Frontal cortex (tissue), 4 donors: ENCODE measurements around the gene GPANK1. TPM values are rescaled to one million over a fixed set of nuclear protein-coding genes. Genes with fewer than 3 reads are reported as not detected.

Experiments
- DNase-seq, 2 donors: peaks; one replicate each; pipeline ENCODE4 v3.0.0; 2012; ENCODE audit warnings: low spot score in 2 of 2
- FAIRE-seq: peaks from 2 replicates; lab custom pipeline; 2012; peaks lifted over from hg19 to GRCh38; lab: Jason Lieb, UNC
- small RNA-seq: library from RNA; depleted of rRNA; stranded (forward); fragments of <200 nt; gene quantifications from one replicate; pipeline ENCODE3, GENCODE V24; 2014
- total RNA-seq: library from RNA; depleted of rRNA; stranded (reverse); fragments of >200 nt; gene quantifications from one replicate; pipeline ENCODE4 v1.2.3, GENCODE V29; 2014
- donor health status: control.
- donor health status: control.
- donor health status: control.

Gene GPANK1
- total RNA-seq, 1 donor from 2014 or later, result 11.4 TPM

DNA sequence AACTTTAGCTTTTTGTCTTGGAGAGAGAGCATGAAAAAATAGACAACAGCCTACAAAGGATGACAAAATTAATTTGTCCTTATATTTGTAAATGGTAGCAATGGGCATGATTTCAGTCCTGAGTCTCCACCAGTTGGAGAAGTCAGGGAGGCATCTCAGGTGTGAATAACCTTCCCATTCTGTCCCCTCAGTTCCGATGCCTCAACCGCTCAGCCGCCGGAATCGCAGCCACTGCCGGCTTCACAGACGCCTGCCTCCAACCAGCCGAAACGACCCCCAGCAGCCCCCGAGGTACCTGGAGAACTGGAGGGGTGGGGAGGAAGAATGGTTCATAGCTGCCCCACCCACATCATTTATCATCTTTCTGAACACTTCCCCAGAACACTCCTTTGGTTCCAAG is 40.7 kb downstream of the GPANK1 start:
- DNase-seq (no peak), FAIRE-seq (no peak)

DNA sequence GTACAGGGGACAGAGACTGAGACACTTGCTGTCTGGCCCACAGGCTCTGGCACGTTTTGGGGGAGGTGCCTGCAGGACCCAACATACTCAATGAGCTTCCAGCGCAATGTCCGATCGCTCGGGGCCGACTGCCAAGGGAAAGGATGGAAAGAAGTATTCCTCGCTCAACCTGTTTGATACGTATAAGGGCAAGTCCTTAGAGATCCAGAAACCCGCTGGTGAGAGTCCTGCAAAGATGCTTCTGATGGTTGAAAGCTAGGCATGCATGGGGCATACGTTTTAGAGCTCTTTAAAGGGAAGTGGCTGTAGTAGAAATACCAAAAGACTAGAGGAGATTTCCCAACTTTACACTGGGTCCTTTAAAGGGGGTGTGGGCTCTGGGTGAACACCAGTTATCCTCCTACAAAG is 42.1 kb downstream of the GPANK1 start:
- FAIRE-seq (no peak), DNase-seq (no peak)

DNA sequence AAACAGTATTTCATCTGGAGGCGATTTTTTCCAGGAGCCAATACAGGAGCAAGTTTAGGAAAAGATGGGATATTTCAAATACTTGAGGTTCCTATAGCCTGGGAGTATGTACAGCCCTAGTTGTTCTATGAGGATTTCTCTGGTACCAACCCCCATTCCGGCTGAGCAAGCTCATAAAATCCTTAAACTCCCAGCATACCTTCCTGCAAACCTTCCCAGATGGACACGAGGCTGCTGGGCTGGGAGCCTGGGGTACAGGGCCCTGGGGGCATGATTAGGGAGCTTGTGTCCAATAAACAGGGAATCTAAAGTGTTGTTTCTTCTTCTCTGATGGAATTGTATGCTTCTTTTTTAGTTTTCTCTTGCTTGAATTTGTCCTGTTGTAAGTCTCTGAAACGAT is 42.8 kb downstream of the GPANK1 start:
- DNase-seq (no peak), FAIRE-seq (no peak)

DNA sequence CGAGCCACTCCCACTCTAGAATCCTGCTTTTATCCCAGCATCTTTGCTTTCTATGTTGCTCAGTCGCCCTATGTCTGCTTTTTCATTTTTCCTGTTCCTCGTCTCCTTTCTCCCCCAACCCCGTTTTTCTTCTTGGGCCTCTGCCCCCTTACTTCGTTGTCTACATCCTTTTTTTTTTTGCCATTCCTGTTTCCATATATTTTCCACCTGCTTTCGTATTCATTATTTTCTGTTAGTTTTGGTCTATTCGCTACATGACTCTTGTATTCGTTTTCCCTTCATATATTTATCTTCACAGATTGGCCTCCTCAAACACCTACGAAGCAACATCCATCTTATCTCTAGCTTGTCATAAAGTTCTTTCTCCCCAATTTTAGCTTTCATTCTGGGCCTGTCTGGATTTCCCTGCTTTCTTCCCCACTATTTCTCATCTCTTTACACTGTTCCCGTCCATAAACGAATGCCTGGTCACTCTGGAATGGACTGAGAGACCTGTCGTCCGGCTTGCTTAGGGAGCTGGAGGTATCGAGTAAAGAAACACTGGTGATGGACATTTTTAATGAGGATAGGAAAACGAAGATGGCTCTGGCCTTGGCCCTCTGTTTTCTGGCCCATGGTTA is 43.4 kb downstream of the GPANK1 start:
- DNase-seq (no peak), FAIRE-seq (no peak)

DNA sequence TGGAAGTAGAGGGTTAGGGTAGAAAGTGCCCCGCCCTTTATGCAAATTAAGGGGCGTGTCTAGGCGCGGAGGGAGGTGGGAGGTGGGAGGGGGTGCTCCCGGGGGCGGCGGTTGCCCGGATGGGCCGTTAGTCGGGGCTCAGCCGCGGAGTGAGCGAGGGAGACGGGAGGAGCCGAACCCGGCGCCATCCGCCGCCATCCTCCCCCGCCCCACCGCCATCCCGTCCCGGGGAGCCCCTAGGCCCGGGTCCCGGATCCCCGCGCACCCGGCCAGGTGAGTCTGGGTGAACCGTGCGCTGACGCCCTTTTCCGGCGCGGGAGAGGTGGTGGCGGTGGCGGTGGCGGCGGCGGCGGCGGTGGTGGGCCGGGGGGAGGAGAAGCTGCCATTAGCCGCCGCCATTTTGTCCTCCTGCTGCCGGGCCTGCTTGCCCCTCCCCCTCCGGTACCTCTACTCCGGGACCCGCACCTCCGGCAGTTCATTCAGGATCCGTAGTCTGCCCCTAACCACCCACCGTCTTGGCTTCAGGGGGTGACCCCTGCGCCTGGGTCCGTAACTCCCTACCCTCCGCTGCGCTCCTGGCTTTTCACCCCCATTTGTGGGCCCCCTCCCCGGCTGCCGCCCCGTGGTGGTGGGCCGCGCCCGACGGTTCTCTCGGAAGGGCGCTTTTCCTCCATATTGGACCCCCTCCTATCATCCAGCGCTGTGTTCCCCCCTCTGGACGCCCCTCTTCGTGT is 44.0 kb downstream of the GPANK1 start, which contains the start of gene PRRC2A:
PRRC2A (plus strand) TSS at position 130 of the 734 bp plus-strand sequence. CDS start 2,075 bp downstream, outside the sequence.
- FAIRE-seq (no peak), DNase-seq (peak; percentile 96 to 98)

DNA sequence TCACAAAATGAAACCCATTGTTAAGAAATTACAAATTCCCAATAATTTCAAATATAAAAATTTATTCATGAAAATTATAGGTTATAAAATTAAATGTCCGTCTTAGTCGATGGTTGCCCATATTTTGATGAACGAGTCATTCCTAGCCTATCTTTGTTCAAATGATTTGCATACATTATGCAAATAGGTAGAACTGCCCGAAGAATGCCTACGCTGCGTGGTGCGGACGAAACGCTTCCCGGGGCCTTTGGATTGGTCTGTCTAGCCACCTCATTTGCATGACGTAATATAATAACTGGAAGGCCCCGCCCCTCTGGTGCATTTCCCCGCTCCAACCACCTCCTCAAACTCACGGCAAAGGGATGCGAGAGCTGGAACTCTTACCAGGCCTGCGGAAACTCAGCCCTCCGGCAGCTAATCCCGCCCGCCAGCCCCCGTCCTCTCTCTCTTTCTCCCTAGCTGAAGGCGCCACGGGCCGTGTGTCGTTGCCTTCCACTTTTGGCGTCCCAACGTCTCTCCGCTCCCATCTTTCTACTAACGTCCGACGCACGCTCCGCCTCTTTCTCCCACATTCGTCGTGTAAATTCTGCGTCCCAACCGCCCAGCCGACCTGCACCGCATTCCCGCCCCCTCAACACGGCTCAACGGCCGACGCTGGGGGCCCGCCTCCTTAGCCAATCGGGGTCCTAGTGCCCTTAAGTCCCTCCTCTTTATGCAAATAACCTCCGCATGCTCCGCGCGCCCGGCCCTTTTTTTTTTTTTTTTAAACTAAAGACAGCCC is 44.8 kb downstream of the GPANK1 start:
- peak; percentile 79 to 91 for DNase-seq
- FAIRE-seq, result peak; percentile 48

DNA sequence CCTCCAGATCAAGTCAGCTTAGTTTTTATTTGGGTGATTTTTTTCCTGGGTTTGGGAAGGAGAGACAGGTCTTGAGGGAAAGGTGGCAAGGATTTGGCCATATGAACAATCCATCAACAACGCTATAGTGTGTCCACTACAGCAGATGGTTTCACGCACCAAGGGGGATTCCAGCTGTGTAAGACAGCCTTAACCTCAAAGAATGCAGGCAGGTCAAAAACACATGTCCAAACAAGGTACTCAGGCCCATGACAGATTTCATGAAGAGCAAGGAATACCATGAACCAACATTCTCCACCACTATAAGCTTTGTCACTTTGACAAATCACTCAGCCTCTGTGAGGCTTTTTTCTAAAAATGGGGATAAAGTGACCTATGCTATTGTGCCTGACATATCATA is 47.8 kb downstream of the GPANK1 start:
- DNase-seq (no peak), FAIRE-seq (no peak)

DNA sequence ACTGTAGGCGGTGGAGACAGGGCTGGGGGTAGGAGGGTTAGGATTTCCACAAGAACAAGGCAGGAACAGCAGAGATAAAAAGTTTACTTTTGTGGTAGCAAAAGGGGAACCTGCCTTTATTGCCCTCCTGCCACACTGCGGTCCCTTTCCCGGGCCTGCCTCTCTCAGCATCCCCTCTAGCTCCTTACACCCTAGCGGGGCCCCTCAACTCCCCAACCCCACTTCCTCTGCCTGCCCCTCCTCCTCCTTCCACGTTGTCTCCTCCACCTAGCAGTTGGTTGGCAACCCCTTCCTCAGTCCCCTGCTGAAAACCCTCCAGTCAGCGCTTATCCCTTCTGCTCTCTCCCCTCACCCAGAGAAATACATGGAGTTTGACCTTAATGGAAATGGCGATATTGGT is 49.0 kb downstream of the GPANK1 start:
- no peak for FAIRE-seq
- DNase-seq, result no peak

DNA sequence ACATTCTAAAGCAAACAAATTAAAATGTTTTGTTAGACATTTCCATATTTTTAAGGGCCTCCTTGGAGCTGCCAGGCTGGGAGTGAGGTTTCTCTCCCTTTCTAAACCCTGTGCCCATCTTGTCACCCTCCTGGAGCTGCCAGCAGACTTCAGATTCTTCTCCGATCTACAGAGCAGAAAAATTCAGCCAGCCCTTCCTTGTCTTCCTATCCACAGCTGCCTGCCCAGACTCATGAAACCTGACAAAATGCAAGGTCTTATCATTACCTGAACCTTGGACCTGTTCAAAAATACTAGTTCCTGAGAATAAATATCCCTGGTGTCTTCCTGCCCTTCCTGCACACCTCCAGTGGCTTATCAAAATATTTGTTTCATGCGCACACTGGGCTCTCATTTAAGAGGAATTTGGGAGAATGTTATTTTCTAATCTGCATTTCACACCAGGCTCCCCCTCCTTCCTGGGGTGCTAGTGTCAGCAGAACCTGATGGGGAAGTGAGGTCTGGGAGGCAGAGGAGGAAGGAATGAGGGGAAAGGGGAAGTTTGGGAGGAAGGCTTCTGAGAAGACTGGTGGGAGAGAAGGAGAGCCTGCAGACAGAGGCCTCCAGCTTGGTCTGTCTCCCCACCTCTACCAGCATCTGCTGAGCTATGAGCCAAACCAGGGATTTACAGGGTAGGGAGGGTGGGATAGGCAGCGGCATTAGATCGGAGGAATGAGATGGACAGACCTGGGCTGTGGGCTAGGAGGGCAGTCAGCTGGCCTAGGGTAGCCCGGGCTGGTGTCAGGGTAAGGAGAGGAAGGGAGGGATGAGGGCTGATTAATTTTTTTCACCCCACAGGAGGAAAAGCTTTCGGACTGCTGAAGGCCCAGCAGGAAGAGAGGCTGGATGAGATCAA is 49.9 kb downstream of the GPANK1 start, which contains the start of gene AIF1:
AIF1 (plus strand) TSS at position 551 of the 895 bp plus-strand sequence; CDS start at position 647, 96 bp downstream.
- DNase-seq (no peak), FAIRE-seq (no peak)

DNA sequence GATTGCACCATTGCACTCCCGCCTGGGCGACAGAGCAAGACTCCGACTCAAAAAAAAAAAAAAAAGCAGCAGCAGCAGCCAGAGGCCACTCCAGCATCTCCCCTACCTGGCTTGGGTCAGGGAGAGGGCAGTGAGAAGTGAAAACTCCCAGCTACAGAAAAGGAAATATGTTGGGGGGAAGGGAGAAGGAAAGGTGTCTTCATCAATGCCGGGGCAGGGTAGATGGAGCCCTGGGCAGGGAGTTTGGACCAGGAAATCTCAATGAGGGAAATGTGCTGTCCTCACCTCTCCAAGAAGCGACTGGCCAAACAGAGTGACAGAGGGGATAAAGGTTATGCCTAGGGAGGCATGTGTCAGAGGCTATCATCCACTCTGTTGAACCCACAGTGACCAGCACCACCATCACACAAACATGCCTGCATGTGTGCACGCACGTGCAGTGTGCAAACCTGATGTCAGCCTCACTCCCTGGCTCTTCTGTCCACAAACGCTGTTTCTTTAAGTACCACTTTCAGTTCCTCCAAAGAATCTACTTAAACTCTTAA is 50.6 kb downstream of the GPANK1 start:
- no peak for FAIRE-seq
- DNase-seq, result no peak

Small RNAs within 50 kb of the gene (small RNA-seq; reads per million reads assigned to genes)
- not detected for gene MIR4646
- not detected for gene MIR6832
- gene RF00019, result not detected
- gene SNORA38, result 1.1 reads per million, percentile 69 among the genes with 10 or more reads in this experiment
- not detected for gene UQCRHP1

Other genes starting within 250 kb of the GPANK1 start
- 0.41 TPM for gene MICB, start 166.9 kb downstream of the GPANK1 start, total RNA-seq
- not detected for gene MCCD1, start 136.0 kb downstream of the GPANK1 start, total RNA-seq
- 318 TPM for gene DDX39B, start 123.0 kb downstream of the GPANK1 start, total RNA-seq
- gene ATP6V1G2, start 118.4 kb downstream of the GPANK1 start, total RNA-seq, result 54.6 TPM
- gene NFKBIL1, start 117.4 kb downstream of the GPANK1 start, total RNA-seq, result 20.4 TPM
- not detected for gene LTA, start 92.7 kb downstream of the GPANK1 start, total RNA-seq
- not detected for gene TNF, start 89.4 kb downstream of the GPANK1 start, total RNA-seq
- gene LTB, start 82.6 kb downstream of the GPANK1 start, total RNA-seq, result not detected
- 1.2 TPM for gene LST1, start 78.7 kb downstream of the GPANK1 start, total RNA-seq
- gene NCR3, start 72.0 kb downstream of the GPANK1 start, total RNA-seq, result not detected
- gene AIF1, start 49.8 kb downstream of the GPANK1 start, total RNA-seq, result 6.9 TPM
- 30.6 TPM for gene PRRC2A, start 44.3 kb downstream of the GPANK1 start, total RNA-seq
- 150 TPM for gene BAG6, start 12.3 kb downstream of the GPANK1 start, total RNA-seq
- gene APOM, start 9.1 kb downstream of the GPANK1 start, total RNA-seq, result 0.41 TPM
- gene C6orf47, start 4.2 kb downstream of the GPANK1 start, total RNA-seq, result 16.7 TPM
- 66.0 TPM for gene CSNK2B, start 1.1 kb upstream of the GPANK1 start, total RNA-seq
- gene LY6G5B, start 5.0 kb upstream of the GPANK1 start, total RNA-seq, result 1.6 TPM
- gene LY6G5C, start 16.1 kb upstream of the GPANK1 start, total RNA-seq, result 5.3 TPM
- gene ABHD16A, start 38.3 kb upstream of the GPANK1 start, total RNA-seq, result 41.6 TPM
- not detected for gene LY6G6F, start 41.9 kb upstream of the GPANK1 start, total RNA-seq
- not detected for gene LY6G6D, start 50.4 kb upstream of the GPANK1 start, total RNA-seq
- not detected for gene LY6G6C, start 56.7 kb upstream of the GPANK1 start, total RNA-seq
- not detected for gene MPIG6B, start 58.4 kb upstream of the GPANK1 start, total RNA-seq
- gene DDAH2, start 64.3 kb upstream of the GPANK1 start, total RNA-seq, result 90.9 TPM
- gene CLIC1, start 71.5 kb upstream of the GPANK1 start, total RNA-seq, result 26.1 TPM
- 2.9 TPM for gene MSH5, start 75.0 kb upstream of the GPANK1 start, total RNA-seq
- 0.82 TPM for gene SAPCD1, start 97.7 kb upstream of the GPANK1 start, total RNA-seq
- gene VWA7, start 112.3 kb upstream of the GPANK1 start, total RNA-seq, result under 0.01 TPM
- gene VARS1, start 130.8 kb upstream of the GPANK1 start, total RNA-seq, result 34.6 TPM
- gene LSM2, start 142.0 kb upstream of the GPANK1 start, total RNA-seq, result 23.6 TPM
- 5.7 TPM for gene HSPA1L, start 150.3 kb upstream of the GPANK1 start, total RNA-seq
- gene HSPA1A, start 150.5 kb upstream of the GPANK1 start, total RNA-seq, result 111 TPM
- gene HSPA1B, start 162.7 kb upstream of the GPANK1 start, total RNA-seq, result 180 TPM
- 19.6 TPM for gene NEU1, start 197.8 kb upstream of the GPANK1 start, total RNA-seq
- gene SLC44A4, start 214.0 kb upstream of the GPANK1 start, total RNA-seq, result not detected
- 102 TPM for gene EHMT2, start 232.7 kb upstream of the GPANK1 start, total RNA-seq
- 25.7 TPM for gene ZBTB12, start 237.1 kb upstream of the GPANK1 start, total RNA-seq